Endodermal cell (in vitro differentiated cells): ENCODE measurements around the gene TEX264. TPM values are rescaled to one million over a fixed set of nuclear protein-coding genes. Genes with fewer than 3 reads are reported as not detected.
"Not testable (repeated sequence)": the region's sequence is repeated elsewhere in the genome, so short reads cannot be mapped to it uniquely, and the experiment has no call there.

Experiments used
- DNase-seq: peaks from one replicate; pipeline ENCODE4 v3.0.0-alpha.2; 2017
- H3K27ac ChIP-seq: 2 replicates; pipeline ENCODE4 v1.5.1; 2013; ENCODE audit warnings: mild to moderate bottlenecking, low read depth, low read length, moderate library complexity
- H3K27me3 ChIP-seq: 2 replicates; pipeline ENCODE4 v1.6.1; 2013; ENCODE audit warnings: mild to moderate bottlenecking, low read length, moderate library complexity; ENCODE audit not compliant: insufficient read depth, control insufficient read depth, poor library complexity, severe bottlenecking
- H3K36me3 ChIP-seq: 2 replicates; pipeline ENCODE4 v1.7.0; 2013; ENCODE audit warnings: mild to moderate bottlenecking, low read length, moderate library complexity; ENCODE audit not compliant: control insufficient read depth, insufficient read depth
- H3K4me1 ChIP-seq: one replicate; pipeline ENCODE4 v1.7.0; 2013; ENCODE audit warnings: low read length; ENCODE audit not compliant: control insufficient read depth, insufficient read depth
- H3K4me3 ChIP-seq: 2 replicates; pipeline ENCODE4 v1.5.1; 2013; ENCODE audit warnings: mild to moderate bottlenecking, low read length, moderate library complexity
- H3K9ac ChIP-seq: 2 replicates; pipeline ENCODE4 v1.6.1; 2013; ENCODE audit warnings: mild to moderate bottlenecking, low read length, moderate library complexity; ENCODE audit not compliant: poor library complexity, severe bottlenecking; ENCODE audit errors: extremely low read depth
- H3K9me3 ChIP-seq: 2 replicates; pipeline ENCODE4 v1.6.1; 2013; ENCODE audit warnings: mild to moderate bottlenecking, low read length, moderate library complexity; ENCODE audit not compliant: control insufficient read depth
- H3K27ac Mint-ChIP-seq: 2 replicates; pipeline ENCODE4 v1.8.0; 2020; ENCODE audit warnings: mixed read lengths
- H3K27me3 Mint-ChIP-seq: 2 replicates; pipeline ENCODE4 v1.8.0; 2021; ENCODE audit warnings: mild to moderate bottlenecking, mixed read lengths; ENCODE audit not compliant: insufficient read depth
- H3K36me3 Mint-ChIP-seq: 2 replicates; pipeline ENCODE4 v1.8.0; 2020; ENCODE audit warnings: low read depth, mixed read lengths
- H3K4me1 Mint-ChIP-seq: 2 replicates; pipeline ENCODE4 v1.8.0; 2020; ENCODE audit warnings: mixed read lengths
- H3K4me3 Mint-ChIP-seq: 2 replicates; pipeline ENCODE4 v1.8.0; 2020; ENCODE audit warnings: mild to moderate bottlenecking, moderate library complexity, mixed read lengths
- H3K9me3 Mint-ChIP-seq: 2 replicates; pipeline ENCODE4 v1.8.0; 2020; ENCODE audit warnings: mild to moderate bottlenecking, mixed read lengths
- WGBS, 2 experiments: methylation state at CpG; one replicate each; pipeline versions ENCODE4 v1.1.5 to v1.1.7; 2013; ENCODE audit warnings: missing lambda C conversion rate in 2 of 2, mixed read lengths in 1 of 2; ENCODE audit not compliant: insufficient coverage in 1 of 2, insufficient read length in 1 of 2; 5-methylcytosine and 5-hydroxymethylcytosine counted together
- total RNA-seq, 2 donors: library from RNA; stranded (reverse); fragmentation: NEBNext Ultra II Directional in 1 of 2; extraction: Animal tissue kit (Norgen Biotek cat#: 25700) in 1 of 2; gene quantifications; 2 replicates in 1 of 2; 3 replicates in 1 of 2; pipeline ENCODE4 v1.2.1, GENCODE V29; 2021
- TF ChIP-seq, protein P1 (sequence below): fragments of 200-600 bp; sonication (generic); conservative IDR thresholded peaks from 2 replicates; pipeline ENCODE4 v1.5.0; 2021; ENCODE audit warnings: antibody characterized with exemption, mild to moderate bottlenecking

TEX264 gene
- total RNA-seq, 2 donors from 2014 or later, result 21.1 to 24.9 TPM

DNA sequence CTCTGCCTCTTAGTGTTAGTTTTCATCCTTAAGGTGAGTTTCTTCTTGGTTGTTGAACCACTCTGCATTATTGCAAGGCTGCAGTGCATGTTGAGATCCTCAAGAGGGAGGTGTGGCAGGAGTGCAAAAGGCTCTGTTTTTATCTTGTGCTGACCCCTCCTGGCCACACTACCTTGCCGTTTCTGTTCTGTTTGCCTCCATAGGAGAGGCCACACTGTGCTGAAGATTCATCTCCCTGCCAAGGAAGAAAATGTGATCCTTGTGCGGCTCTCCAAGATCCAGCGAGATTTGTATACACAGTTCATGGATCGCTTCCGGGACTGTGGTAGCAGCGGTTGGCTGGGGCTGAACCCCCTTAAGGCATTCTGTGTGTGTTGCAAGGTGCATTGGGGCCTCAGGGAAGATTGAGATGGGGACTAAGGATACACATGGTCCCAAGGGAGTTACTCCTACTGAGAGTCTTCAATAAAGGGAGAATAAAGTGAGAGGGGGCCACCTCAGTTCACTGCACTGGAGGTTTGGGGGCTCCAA is 33.0 kb upstream of the TEX264 start:
- no peak overlapping the region for H3K4me3 Mint-ChIP-seq
- peak; percentile 89 for DNase-seq
- H3K4me1 Mint-ChIP-seq, result no peaks in the 10 kb centered on the region
- H3K27me3 ChIP-seq, result no peaks in the 10 kb centered on the region
- peak overlapping the region; percentile 21 for H3K27ac Mint-ChIP-seq
- no peak overlapping the region for H3K27ac ChIP-seq
- H3K9me3 Mint-ChIP-seq, result no peaks in the 10 kb centered on the region
- H3K9me3 ChIP-seq, result no peaks in the 10 kb centered on the region
- H3K9ac ChIP-seq, result no peak overlapping the region
- TF ChIP-seq, protein P1, sequence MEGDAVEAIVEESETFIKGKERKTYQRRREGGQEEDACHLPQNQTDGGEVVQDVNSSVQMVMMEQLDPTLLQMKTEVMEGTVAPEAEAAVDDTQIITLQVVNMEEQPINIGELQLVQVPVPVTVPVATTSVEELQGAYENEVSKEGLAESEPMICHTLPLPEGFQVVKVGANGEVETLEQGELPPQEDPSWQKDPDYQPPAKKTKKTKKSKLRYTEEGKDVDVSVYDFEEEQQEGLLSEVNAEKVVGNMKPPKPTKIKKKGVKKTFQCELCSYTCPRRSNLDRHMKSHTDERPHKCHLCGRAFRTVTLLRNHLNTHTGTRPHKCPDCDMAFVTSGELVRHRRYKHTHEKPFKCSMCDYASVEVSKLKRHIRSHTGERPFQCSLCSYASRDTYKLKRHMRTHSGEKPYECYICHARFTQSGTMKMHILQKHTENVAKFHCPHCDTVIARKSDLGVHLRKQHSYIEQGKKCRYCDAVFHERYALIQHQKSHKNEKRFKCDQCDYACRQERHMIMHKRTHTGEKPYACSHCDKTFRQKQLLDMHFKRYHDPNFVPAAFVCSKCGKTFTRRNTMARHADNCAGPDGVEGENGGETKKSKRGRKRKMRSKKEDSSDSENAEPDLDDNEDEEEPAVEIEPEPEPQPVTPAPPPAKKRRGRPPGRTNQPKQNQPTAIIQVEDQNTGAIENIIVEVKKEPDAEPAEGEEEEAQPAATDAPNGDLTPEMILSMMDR, result peak; percentile 99
- peaks cover 73% of the 10 kb centered on the region for H3K36me3 Mint-ChIP-seq
- no peaks in the 10 kb centered on the region for H3K4me1 ChIP-seq
- H3K27me3 Mint-ChIP-seq, result no peaks in the 10 kb centered on the region
- no peak overlapping the region for H3K4me3 ChIP-seq
- 66 to 71% methylated on average over 6 of the region's 6 CpGs for WGBS, 2 experiments
- peaks cover 87% of the 10 kb centered on the region for H3K36me3 ChIP-seq

DNA sequence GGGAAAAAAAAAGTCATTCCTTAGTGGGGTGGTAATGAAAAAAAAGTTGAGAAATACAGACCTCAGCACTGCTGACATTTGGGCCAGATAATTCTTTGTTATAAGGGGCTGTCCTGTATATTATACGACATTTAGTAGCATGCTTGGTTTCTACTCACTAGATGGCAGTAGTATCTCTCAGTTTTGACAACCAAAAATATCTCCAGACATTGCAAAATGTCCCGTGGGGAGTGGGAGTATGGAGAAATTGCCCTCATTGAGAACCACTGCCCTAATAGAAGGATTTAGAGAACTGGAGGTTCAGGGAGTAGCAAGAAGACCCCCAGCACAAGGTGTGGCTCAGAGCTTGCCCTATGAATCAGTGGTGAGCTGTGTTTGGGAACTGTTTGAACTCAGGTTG is 28.6 kb upstream of the TEX264 start:
- Mint-ChIP-seq H3K4me1 (no peaks in the 10 kb centered on the region), H3K27ac (no peak overlapping the region), H3K4me3 (no peak overlapping the region), H3K27me3 (no peaks in the 10 kb centered on the region), H3K36me3 (peaks cover 85% of the 10 kb centered on the region), H3K9me3 (peaks cover 14% of the 10 kb centered on the region)
- no peak overlapping the region for H3K27ac ChIP-seq
- H3K9ac ChIP-seq, result no peak overlapping the region
- WGBS, 2 experiments, result 81 to 83% methylated on average over 1 to 2 of the region's 2 CpGs
- H3K4me1 ChIP-seq, result no peaks in the 10 kb centered on the region
- H3K4me3 ChIP-seq, result no peak overlapping the region
- TF ChIP-seq, protein P1, result peak; percentile 64
- peaks cover 21% of the 10 kb centered on the region for H3K9me3 ChIP-seq
- no peak for DNase-seq
- no peaks in the 10 kb centered on the region for H3K27me3 ChIP-seq
- peaks cover 94% of the 10 kb centered on the region for H3K36me3 ChIP-seq

DNA sequence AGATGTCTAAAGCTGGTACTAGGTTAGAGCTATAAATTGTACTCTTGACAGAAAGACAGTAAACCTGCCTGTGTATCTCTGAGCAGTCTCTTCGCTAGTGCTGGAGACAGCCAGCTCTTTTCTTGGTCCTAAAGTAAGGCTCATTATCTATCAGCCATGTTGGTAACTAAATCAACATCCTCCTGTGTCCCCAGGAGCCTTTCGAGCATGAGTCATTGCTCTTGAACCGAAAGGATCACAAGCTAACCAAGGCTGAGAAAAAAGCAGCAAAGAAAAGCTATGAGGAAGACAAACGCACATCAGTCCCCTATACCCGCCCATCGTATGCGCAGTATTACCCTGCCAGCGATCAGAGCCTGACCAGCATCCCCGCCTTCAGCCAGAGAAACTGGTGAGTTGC is 25.0 kb upstream of the TEX264 start:
- Histone ChIP-seq H3K4me1 (no peaks in the 10 kb centered on the region), H3K9me3 (peaks cover 29% of the 10 kb centered on the region), H3K27me3 (no peaks in the 10 kb centered on the region), H3K9ac (no peak overlapping the region), H3K27ac (no peak overlapping the region), H3K4me3 (no peak overlapping the region), H3K36me3 (peaks cover 77% of the 10 kb centered on the region)
- peaks cover 91% of the 10 kb centered on the region for H3K36me3 Mint-ChIP-seq
- no peak overlapping the region for H3K27ac Mint-ChIP-seq
- no peaks in the 10 kb centered on the region for H3K27me3 Mint-ChIP-seq
- DNase-seq, result no peak
- peaks cover 43% of the 10 kb centered on the region for H3K9me3 Mint-ChIP-seq
- H3K4me1 Mint-ChIP-seq, result no peaks in the 10 kb centered on the region
- no peak overlapping the region for H3K4me3 Mint-ChIP-seq
- TF ChIP-seq, protein P1, result no peak
- WGBS, 2 experiments, result 88 to 96% methylated on average over 6 to 9 of the region's 9 CpGs

DNA sequence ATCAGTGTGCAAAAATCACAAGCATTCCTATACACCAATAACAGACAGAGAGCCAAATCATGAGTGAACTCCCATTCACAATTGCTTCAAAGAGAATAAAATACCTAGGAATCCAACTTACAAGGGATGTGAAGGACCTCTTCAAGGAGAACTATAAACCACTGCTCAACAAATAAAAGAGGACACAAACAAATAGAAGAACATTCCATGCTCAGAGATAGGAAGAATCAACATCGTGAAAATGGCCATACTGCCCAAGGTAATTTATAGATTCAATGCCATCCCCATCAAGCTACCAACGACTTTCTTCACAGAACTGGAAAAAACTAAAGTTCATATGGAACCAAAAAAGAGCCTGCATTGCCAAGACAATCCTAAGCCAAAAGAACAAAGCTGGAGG is 18.9 kb upstream of the TEX264 start:
- H3K4me3 ChIP-seq, DNase-seq, H3K27me3 Mint-ChIP-seq, H3K27ac ChIP-seq, H3K27me3 ChIP-seq, H3K4me1 Mint-ChIP-seq, H3K4me1 ChIP-seq, H3K27ac Mint-ChIP-seq, H3K9ac ChIP-seq, H3K4me3 Mint-ChIP-seq: not testable (repeated sequence)
- H3K36me3 Mint-ChIP-seq, result peaks cover 81% of the 10 kb centered on the region
- WGBS, 2 experiments, result 90 to 99% methylated on average over 2 of the region's 2 CpGs
- H3K9me3 ChIP-seq, result peaks cover 12% of the 10 kb centered on the region
- H3K36me3 ChIP-seq, result peaks cover 41% of the 10 kb centered on the region
- peaks cover 49% of the 10 kb centered on the region for H3K9me3 Mint-ChIP-seq

DNA sequence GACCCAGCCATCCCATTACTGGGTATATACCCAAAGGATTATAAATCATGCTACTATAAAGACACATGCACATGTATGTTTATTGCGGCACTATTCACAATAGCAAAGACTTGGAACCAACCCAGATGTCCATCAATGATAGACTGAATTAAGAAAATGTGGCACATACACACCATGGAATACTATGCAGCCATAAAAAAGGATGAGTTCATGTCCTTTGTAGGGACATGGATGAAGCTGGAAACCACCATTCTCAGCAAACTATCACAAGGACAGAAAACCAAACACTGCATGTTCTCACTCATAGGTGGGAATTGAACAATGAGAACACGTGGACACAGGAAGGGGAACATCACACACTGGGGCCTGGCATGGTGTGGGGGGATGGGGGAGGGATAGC is 17.6 kb upstream of the TEX264 start:
- peaks cover 35% of the 10 kb centered on the region for H3K9me3 Mint-ChIP-seq
- H3K4me1 Mint-ChIP-seq, H3K9me3 ChIP-seq, H3K4me3 ChIP-seq, H3K27ac ChIP-seq, H3K4me3 Mint-ChIP-seq, DNase-seq, H3K4me1 ChIP-seq, H3K9ac ChIP-seq, H3K27me3 Mint-ChIP-seq, H3K27ac Mint-ChIP-seq, H3K27me3 ChIP-seq: not testable (repeated sequence)
- WGBS, 2 experiments, result 94% methylated on average over 1 of the region's 2 CpGs; no CpG with 5 or more reads in 1 of the 2 experiments
- H3K36me3 Mint-ChIP-seq, result peaks cover 79% of the 10 kb centered on the region
- peaks cover 40% of the 10 kb centered on the region for H3K36me3 ChIP-seq
